Ramos (cell line): ENCODE data around the gene ELL.

Experiments used
- in situ Hi-C: fragments of 300-500 bp; cut with MboI; formaldehyde crosslinking; loops from one replicate; pipeline ENCODE4 v1.14.3; 2022; ENCODE audit warnings: low sequenced_read_pairs; ENCODE audit not compliant: unreplicated experiment

ELL gene

DNA sequence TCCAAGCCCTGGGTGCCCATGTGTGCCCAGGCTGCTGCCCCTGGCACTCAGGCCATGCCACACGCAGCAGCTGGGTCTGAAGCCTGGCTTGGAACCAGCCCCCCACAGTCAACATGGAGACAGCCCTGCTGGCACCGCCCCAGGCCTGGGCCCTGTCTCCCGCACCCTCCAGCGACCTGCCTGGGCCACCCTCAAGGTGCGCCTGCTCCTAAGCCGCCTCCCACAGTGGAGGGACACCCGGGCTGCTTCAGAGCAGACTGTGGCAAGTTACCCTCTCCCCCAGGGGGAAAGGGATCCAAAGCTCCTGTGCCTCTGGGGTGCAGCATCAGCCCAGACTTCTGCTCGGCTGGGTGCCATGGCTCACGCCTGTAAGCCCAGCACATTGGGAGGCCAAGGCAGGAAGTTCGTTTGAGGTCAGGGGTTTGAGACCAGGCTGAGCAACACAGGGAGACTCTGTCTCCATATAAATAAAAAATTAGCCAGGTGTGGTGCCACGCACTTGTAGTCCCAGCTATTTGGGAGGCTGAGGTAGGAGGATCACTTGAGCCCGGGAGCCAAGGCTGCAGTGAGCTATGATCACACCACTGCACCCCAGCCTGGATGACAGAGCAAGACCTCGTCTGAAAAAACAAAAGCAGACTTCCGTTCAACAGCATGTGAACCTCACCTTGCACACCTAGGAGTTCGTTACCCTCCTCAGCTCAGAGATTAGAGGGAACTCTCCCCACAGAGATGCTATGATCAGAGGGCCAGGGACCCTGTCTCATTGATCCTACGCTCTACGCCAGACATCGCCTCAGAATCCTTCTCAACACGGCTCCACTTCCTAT is 15.6 kb downstream of the ELL start:
- in situ Hi-C loops = no loop called here

DNA sequence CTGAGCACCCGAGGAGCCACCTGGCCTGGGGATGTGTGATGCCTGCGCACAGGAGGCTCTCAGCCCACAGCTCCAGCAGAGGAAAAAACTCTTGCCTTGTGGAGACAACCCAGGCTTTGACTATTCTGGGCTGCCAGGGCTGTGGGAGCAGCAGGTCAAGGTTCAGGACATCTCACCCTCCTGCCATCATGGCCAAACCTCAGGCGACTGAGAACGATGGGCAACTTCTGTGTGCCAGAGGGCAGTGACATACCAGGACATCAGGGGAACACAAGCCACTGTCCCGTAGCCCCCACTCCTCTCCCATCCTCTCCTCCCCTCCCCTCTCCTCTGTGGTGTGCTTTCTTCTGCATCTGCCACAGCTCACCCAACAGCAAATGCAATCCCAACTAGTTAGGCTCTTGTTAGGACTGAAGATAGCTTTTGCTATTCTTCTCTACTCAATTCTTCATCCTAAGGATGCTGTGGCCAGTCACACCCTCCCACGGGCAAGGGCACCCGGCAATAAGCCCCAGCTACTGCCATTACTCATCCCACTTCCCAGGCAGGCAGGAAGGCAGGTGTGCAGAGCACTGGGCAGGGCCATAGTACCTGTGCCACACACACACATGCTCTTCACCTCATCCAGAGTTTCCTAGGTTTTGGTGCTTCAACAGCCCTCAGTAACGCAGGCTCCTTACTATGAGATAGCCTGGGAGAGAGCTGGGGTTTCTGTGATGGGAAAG is 16.8 kb downstream of the ELL start:
- in situ Hi-C loops = no loop called here

DNA sequence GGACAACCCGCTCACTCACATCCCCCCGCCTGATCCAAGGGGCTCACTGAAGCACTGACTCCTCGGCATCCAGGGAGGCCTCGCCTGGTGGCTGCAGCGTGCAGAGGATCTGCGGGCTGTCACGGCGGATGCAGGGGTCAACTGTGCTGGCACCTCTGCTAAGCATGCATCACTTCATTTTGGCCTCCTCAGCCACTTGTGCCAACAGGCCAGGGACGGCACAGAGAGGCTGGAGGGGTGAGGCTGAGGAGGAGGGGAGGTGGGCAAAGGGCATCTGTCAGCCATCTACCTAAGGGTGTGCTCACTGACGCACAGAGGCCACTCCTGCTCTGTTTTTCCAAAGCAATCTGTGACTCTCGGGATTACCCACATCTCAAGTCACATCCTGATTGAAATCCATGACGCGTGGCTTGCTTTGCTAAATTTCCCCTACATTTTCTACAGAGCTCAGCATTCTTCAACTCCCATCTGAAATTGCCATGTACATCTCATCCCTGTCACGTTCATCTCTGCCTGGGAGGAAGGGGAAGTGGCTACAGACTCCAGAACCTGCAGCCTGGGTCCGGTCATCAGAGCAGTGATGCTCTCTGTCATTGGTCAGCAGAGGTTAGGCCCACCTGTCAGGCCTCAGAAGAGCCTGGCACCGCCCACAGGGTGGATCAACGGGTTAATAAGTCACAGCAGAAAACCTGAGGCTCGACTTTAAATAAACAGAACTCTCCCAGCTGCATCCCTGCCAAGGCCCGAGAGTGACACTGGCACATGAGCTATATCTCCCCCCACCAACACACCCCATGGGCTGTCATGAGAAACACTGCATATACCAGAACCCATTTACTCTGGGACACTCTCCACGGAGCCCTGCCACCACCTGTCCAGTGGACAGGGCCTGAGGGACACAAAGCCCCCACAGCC is 17.6 kb downstream of the ELL start:
- in situ Hi-C loops = no loop called here

DNA sequence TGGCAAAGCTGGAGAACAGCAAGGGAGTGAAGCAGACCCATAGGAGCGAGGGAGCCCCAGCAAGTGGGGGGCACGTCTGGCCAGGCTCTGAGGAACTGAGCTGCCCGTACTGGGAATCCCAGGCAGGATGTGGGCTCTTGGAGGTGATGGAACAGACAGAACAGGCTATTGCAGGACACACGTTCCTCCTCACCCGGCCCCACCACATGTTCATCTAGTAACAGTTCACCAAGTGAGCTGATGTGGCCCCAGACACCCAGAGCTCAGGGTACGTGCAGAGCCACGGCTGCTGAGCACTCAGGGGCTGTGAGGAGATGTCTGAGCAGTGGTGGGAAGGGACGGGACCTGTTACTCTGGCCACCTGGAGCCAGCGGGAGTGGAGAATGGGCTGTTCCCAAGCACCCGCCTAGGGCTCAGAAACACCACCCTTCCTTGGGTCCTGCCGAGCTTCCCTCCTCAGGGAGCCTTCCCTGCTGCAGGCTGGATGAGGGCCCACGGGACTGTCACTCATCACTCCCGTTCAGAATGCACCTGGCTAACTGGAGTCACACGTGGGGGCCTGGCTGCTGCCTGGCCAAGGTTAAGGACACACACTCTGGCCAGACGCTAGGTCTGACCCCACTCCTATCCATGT is 18.4 kb downstream of the ELL start:
- in situ Hi-C loops = no loop called here

DNA sequence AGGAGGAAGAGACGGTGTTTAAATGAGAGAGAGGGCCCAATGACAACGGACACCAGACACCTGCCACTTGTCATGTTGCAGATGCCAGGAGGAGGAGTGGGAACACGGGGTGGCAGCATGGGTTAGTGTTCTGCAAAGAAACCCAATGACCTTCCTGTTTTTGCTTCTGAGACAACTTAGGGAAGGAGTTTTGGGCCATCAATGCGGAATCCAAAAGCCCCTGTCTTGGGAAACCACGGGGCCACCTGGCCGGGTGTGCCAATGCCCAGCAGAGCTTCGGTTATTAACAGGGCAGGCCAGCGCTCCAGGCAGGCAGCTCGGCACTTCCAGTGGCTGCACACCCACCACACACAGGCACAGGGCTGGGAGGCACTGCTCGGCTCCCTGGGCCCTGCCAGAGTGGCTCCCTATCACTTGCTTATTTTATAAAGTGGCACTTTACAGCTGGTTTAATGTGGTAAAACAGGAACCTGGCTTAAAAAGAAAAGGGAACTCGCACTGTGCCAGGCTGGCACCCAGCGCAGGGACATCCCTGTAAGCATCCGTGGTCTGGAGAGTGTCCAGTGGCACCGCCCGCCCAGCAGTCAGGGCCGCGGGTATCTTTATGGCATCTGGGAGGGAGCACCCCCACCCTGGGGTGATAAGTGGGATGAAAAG is 19.1 kb downstream of the ELL start:
- in situ Hi-C loops = no loop called here

DNA sequence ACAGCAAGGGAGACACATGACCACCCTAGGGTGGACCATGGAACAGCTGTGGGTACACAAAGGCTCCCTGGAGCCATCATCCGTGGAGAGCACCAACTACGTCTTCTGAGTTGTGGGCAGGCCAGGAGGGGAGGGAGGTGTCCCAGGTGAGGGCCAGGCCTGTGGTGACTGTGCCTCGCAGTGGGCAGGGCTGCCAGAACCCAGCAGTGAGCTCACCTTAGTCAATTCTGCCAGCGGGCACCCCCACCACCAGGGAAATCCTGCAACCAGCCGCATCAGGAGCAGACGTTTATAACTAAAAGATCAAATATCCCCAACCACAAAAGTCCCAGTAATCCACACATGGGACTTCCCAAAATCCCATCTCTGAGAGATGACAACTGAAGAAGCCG is 19.6 kb downstream of the ELL start:
- in situ Hi-C loops = no loop called here

DNA sequence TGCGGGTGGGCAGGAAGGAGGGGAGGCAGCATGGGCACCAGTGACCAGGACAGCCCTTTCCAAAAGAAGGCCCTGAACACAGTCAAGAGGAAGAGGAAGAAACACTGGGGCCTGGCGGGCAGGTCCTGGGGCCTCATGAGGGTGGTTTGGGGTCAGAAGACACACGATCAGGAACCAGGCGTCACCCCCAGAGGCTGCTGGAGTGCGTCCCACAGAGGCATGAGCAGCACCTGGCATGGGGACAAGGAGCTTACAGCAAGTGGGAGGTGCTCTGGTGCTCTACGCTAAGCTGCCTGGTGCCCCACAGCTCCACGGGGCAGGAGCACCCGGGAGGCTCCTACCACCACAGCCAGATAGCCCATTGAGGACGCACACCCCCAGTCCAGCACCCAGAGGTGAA is 20.0 kb downstream of the ELL start:
- in situ Hi-C loops = no loop called here

DNA sequence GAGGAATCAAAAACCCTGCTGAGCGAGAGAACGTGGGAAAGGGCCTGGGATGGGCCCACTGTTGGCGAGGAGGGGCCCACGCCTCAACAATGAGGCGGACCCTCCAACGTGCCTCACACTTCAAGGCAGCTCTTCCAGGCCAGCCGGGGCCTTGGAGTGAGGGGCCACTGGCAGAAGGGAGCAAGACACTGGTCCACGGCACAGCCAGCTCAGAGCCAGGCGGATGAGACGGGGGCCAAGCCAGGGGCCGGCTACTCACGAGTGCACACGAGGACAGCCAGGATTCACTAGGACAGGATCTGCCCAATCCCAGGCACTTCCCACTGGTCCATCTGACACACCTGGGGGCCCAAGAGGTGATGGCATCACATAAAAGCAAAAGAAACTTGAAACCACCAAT is 20.5 kb downstream of the ELL start:
- in situ Hi-C loops = no loop called here

DNA sequence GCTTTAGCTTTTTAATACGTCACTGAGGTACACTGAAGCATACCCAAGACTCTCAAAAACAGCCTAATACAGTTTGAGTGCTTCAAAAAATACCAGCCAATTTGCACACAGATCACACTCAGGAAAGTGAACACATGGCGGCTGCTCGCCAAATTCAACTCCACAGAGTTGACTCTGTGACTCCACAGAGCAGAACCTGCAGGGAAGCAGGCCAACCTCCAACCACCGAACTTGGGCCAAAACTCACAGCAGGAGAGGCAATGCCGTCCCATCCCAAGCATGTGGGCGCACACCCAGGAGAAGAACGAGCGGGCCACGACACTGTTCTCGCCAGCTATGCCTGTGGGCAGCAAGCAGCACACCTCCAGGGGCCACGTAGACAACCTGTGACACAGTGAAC is 21.1 kb downstream of the ELL start:
- in situ Hi-C loops = no loop called here

DNA sequence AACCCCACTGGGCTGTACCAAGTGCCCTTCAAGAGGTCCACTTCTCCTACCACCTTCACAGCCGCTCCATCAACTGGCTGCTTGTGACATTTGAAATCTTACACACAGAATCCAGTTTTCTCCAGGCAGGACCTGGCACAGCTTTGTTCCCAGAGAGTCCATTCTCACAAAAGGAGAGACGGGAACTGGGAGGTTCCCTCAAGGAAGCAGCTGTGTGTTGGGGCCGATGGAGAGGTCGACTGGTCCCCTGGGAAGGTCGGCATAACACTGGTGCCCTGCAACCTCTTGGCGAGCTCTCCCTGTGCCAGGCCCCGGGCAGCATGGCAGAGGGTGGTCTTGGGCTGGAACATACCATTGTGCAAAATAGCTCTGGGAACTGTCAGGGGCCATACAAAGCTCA is 21.5 kb downstream of the ELL start:
- in situ Hi-C loops = no loop called here

DNA sequence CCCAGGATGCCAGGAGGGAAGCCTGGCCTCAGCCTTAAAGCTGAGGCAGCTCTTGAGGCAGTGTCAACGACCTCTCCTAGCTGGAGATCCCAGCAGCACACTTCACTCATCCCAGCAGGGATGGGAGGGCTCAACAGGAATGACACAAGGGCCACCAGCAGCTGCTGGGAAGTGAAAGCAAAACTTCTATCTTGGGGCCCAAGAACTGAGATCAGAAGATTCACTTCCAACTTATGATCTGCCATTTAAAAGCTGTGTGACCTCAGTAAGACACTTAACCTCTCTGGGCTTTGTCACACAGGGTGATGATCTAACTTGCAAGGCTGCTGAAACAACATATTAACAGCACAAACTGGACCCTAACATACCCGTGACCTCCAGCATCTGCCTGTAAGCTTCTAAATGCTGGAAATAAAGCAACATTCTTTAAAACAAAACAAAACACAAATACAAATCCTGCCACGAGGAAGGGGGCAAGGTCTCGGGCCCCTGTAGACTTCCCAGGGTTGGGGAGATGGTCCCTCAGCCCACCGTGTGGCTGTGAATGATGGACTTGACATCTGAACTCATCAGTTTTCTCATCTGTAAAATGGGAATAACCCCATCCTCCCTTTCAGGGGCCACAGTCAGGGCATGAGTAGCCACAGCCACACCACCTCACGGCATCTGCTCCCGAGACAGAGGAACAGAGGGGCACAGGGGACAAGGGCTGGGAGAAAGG is 22.7 kb downstream of the ELL start:
- in situ Hi-C loops = no loop called here

DNA sequence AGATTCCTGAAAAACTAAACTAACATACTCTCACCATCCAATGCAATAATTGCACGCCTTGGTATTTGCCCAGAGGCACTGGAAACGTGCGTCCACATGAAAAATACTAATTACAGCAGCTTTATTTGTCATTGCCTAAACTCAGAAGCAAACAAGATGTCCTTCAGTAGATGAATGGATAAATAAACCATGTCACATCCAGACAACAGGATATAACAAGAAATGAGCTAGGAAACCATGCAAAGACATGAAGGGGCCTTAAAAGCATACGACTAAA is 25.0 kb downstream of the ELL start:
- in situ Hi-C loops = no loop called here

DNA sequence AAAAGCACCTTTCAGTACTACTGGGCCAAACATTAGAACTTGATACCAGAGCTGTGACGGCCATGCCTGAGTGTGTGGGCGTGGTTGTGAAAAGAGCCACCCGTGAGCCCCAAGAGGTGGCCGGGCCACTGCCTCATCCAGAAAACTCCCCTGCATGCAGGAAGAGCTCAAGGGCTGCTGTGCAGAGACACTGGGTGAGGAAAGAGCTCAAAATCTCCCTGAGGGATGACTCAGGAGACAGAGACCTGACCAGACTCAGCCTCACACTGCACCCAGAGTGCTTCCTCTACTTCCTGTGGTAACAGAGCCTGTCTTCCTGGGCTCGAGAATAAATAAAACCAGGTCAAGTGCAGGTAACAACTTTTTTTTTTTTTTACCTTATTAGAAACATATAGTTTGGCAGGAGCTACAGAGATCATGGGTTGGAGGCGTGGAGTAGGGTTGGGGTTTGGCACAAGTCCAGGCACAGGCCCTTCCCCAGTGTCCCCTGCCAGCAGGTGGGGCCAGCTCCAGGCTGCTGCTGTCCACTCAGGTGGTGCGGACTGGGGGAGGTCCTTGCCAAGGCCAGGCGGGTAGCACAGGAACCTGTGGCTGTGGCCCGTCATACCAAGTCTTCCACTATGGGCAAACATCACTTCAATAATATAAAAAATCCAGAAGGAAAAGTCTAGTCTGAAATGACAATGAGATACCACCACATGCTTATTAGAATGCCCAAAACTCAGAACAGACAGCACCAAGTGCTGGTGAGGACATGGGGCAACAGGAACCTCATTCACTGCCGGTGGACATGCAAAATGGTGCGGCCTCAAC is 25.5 kb downstream of the ELL start:
- in situ Hi-C loops = no loop called here

DNA sequence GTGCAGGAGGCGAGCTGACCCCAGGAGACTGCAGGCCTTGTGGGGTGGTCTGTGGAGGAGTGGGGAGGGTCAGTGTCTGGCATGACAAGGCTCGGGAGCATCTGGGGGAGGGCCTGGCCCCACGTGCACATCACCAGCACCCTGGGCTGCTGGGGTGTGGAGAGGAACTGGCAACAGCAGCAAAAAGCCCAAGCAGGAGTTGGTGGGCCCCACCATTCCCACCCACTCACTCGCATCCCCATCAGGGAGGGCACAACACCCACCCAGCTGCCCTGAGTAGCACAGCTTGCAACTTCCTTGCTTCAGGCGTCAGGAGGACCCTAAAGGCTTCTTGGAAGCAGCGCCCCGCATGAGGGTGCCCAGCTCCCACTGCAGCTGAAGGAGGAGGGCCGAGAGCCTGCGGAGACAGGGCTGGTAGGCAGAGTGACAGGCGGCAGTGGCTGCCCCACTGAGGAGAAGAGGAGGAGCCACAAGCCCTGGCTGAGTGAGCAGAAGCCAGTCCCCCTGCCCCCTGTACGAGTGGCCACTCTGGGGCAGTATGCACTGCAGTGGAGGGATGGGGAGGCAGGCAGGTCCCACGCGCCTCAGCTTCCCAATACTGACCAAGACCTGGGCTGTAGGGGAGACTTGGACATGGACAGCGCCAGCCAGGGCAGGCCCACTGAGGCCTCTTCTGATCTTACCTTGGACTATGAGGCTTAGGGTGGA is 26.5 kb downstream of the ELL start:
- in situ Hi-C loops = no loop called here

DNA sequence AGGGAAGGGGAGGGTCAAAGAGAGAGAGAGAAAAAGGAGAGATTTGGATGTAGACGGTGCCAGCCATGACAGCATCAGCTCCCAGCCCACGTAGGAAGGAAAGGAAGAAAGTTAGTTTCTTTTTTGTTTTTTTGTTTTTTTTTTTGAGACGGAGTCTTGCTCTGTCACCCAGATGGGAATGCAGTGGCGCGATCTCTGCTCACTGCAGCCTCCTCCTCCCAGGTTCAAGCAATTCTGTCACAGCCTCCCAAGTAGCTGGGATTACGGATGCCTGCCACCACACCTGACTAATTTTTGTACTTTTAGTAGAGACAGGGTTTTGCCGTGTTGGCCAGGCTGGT is 27.6 kb downstream of the ELL start:
- in situ Hi-C loops = no loop called here

DNA sequence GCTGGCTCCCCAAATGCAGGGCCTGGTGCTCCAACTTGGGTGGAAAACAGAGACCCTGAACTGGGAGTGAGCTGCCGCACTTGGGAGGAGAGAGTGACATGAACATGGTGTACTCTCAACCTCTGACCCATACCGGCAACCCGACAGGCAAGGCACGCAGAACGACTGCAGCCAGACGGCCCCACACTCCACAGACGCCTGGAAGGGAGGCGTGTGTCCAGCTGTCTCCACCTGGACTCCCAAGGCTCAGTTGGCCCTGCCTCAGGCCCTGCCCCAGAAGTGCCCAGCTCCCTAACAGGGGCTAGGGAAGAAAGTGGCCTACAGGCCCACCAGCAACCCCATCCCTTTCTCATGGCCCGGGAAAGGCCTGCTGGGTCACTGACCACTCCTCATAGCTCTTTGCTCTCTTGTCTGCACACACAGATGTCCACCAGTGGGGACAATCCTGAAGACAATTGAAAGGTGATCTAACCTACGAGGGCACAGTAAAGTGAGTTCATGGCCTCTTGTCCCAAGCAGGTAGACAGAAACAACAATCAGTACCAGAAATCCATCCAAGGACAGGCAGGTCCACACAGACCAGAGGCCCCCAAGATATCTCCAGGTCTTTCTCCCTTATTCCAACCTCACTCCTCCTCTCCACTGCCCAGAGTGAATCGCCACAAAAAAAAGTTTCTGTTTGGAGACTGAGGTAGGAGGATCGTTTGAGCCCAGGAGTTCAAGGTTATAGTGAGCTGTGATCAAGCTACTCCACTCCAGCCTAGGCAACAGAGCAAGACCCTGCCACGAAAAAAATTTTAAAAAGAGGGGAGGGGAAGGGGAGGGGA is 28.2 kb downstream of the ELL start:
- in situ Hi-C loops = no loop called here
